ENCODE measurements around the gene CSMD2. TPM values are rescaled to one million over a fixed set of nuclear protein-coding genes. Genes with fewer than 3 reads are reported as not detected.

The CSMD2 gene
- total RNA-seq, 1 donor from 2014 or later = 38.4 TPM

GRCh38 chr1:33960188-33960895, 204.7 kb downstream of the CSMD2 start:
- DNase-seq = no peak

- DNase-seq = peak; percentile 21
These were observed 207.2 kb downstream of the CSMD2 start for GRCh38 chr1:33957854-33958253.

GRCh38 chr1:33955096-33955495, 209.9 kb downstream of the CSMD2 start:
- DNase-seq = peak; percentile 8

GRCh38 chr1:33949570-33949969, 215.5 kb downstream of the CSMD2 start:
- DNase-seq = no peak

- DNase-seq = no peak
These were observed 216.7 kb downstream of the CSMD2 start for GRCh38 chr1:33948291-33948690.

- no peak for DNase-seq
These were observed 218.2 kb downstream of the CSMD2 start for GRCh38 chr1:33946836-33947235.

GRCh38 chr1:33944846-33945245, 220.2 kb downstream of the CSMD2 start:
- DNase-seq = no peak

- DNase-seq = no peak
These were observed 221.1 kb downstream of the CSMD2 start for GRCh38 chr1:33943978-33944377.

GRCh38 chr1:33932871-33933270, 232.2 kb downstream of the CSMD2 start:
- no peak for DNase-seq

- DNase-seq = no peak
These were observed 233.9 kb downstream of the CSMD2 start for GRCh38 chr1:33931111-33931475.

- no peak for DNase-seq
These were observed 234.5 kb downstream of the CSMD2 start for GRCh38 chr1:33930346-33931110.

- no peak for DNase-seq
These were observed 236.8 kb downstream of the CSMD2 start for GRCh38 chr1:33928251-33928650.

- DNase-seq = no peak
These were observed 237.3 kb downstream of the CSMD2 start for GRCh38 chr1:33927721-33928120.

- DNase-seq = peak; percentile 36
These were observed 239.4 kb downstream of the CSMD2 start for GRCh38 chr1:33925586-33925985.

- no peak for DNase-seq
These were observed 243.7 kb downstream of the CSMD2 start for GRCh38 chr1:33921281-33921680.

GRCh38 chr1:33918368-33918767, 246.7 kb downstream of the CSMD2 start:
- DNase-seq = no peak

GRCh38 chr1:33916786-33917185, 248.2 kb downstream of the CSMD2 start:
- no peak for DNase-seq

- DNase-seq = no peak
These were observed 250.5 kb downstream of the CSMD2 start for GRCh38 chr1:33914531-33914930.

- no peak for DNase-seq
These were observed 256.6 kb downstream of the CSMD2 start for GRCh38 chr1:33908324-33908956.

- DNase-seq = no peak
These were observed 258.9 kb downstream of the CSMD2 start for GRCh38 chr1:33906156-33906555.

- DNase-seq = no peak
These were observed 259.8 kb downstream of the CSMD2 start for GRCh38 chr1:33905241-33905640.

- DNase-seq = no peak
These were observed 261.8 kb downstream of the CSMD2 start for GRCh38 chr1:33903210-33903589.

- no peak for DNase-seq
These were observed 262.4 kb downstream of the CSMD2 start for GRCh38 chr1:33902486-33903209.
